ENCODE data around the gene GREB1L.
"Not testable (repeated sequence)": the region's sequence is repeated elsewhere in the genome, so short reads cannot be mapped to it uniquely, and the experiment has no call there.

The GREB1L gene

GRCh38 chr18:21369146-21369545 is 127.1 kb downstream of the GREB1L start:
- DNase-seq, result no peak
- in situ Hi-C loops (cut with HindIII; ENCODE audit: low pct_ligation_motif_present, low sequenced_read_pairs), result no loop called here
- Histone ChIP-seq H3K27me3 (replicated peaks) (no peaks in the 10 kb centered on the region), H3K4me3 (ENCODE audit: low read depth, low read length) (no peak overlapping the region), H3K36me3 (replicated peaks) (no peaks in the 10 kb centered on the region), H3K27ac (no peak overlapping the region)
- TF ChIP-seq, protein P1, sequence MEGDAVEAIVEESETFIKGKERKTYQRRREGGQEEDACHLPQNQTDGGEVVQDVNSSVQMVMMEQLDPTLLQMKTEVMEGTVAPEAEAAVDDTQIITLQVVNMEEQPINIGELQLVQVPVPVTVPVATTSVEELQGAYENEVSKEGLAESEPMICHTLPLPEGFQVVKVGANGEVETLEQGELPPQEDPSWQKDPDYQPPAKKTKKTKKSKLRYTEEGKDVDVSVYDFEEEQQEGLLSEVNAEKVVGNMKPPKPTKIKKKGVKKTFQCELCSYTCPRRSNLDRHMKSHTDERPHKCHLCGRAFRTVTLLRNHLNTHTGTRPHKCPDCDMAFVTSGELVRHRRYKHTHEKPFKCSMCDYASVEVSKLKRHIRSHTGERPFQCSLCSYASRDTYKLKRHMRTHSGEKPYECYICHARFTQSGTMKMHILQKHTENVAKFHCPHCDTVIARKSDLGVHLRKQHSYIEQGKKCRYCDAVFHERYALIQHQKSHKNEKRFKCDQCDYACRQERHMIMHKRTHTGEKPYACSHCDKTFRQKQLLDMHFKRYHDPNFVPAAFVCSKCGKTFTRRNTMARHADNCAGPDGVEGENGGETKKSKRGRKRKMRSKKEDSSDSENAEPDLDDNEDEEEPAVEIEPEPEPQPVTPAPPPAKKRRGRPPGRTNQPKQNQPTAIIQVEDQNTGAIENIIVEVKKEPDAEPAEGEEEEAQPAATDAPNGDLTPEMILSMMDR (IDR thresholded peaks at IDR 0.05; ENCODE audit: low read depth, low read length, missing control alignments), result no peak

GRCh38 chr18:21369597-21369996 is 127.6 kb downstream of the GREB1L start:
- DNase-seq; H3K36me3 ChIP-seq (replicated peaks); in situ Hi-C loops (cut with HindIII; ENCODE audit: low pct_ligation_motif_present, low sequenced_read_pairs); H3K4me3 ChIP-seq (ENCODE audit: low read depth, low read length); H3K27me3 ChIP-seq (replicated peaks); H3K27ac ChIP-seq: not testable (repeated sequence)

DNA sequence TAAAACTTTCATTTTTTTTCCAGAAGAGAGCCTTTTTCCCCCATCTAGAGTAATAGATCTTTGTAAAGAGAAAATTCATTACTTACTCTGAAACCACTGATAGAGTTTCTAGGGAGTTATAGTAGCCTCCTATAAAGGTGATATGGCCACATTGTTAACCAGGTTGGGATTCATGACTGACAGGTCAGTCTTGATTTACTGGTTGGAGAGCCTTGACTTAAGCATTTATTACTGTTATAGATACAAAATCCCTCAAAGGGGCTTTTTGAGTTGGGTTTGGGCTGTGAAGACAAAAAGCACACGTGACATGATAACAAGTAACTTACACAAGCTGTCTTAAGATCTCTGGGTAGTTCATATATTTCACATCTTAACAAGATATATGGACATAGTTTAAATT is 141.0 kb downstream of the GREB1L start:
- H3K27ac ChIP-seq, result no peak overlapping the region
- H3K4me3 ChIP-seq (ENCODE audit: low read depth, low read length), result no peak overlapping the region
- TF ChIP-seq, protein P1 (IDR thresholded peaks at IDR 0.05; ENCODE audit: low read depth, low read length, missing control alignments), result no peak
- H3K27me3 ChIP-seq (replicated peaks), result no peaks in the 10 kb centered on the region
- in situ Hi-C loops (cut with HindIII; ENCODE audit: low pct_ligation_motif_present, low sequenced_read_pairs), result no loop called here
- no peaks in the 10 kb centered on the region for H3K36me3 ChIP-seq (replicated peaks)
- no peak for DNase-seq

- Histone ChIP-seq H3K27ac (no peak overlapping the region), H3K27me3 (replicated peaks) (no peaks in the 10 kb centered on the region), H3K4me3 (ENCODE audit: low read depth, low read length) (no peak overlapping the region), H3K36me3 (replicated peaks) (no peaks in the 10 kb centered on the region)
- in situ Hi-C loops (cut with HindIII; ENCODE audit: low pct_ligation_motif_present, low sequenced_read_pairs), result no loop called here
- no peak for DNase-seq
- TF ChIP-seq, protein P1 (IDR thresholded peaks at IDR 0.05; ENCODE audit: low read depth, low read length, missing control alignments), result no peak
Observed at GRCh38 chr18:21386523-21387240, 144.7 kb downstream of the GREB1L start.

DNA sequence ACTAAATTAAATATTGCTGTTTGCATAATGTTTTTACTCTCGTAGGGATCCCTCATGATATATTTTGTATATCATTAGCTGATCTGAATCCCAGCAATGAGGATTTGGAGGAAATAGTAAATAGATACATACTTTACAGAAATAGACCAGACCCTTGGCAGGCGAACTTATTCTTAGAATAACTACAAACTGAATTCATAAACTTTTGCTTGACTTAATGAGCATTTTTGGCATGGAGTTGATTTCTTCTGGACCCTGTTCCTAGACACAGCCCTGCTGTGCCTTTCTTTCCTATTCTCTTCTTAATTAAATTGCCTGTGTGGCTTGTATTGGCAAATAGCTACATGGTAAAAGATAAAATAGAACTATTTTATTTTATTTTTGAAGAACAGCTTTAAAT is 145.9 kb downstream of the GREB1L start:
- H3K36me3 ChIP-seq (replicated peaks), result no peaks in the 10 kb centered on the region
- no peak for DNase-seq
- H3K27me3 ChIP-seq (replicated peaks), result no peaks in the 10 kb centered on the region
- no peak overlapping the region for H3K27ac ChIP-seq
- TF ChIP-seq, protein P1 (IDR thresholded peaks at IDR 0.05; ENCODE audit: low read depth, low read length, missing control alignments), result no peak
- in situ Hi-C loops (cut with HindIII; ENCODE audit: low pct_ligation_motif_present, low sequenced_read_pairs), result no loop called here
- H3K4me3 ChIP-seq (ENCODE audit: low read depth, low read length), result no peak overlapping the region

DNA sequence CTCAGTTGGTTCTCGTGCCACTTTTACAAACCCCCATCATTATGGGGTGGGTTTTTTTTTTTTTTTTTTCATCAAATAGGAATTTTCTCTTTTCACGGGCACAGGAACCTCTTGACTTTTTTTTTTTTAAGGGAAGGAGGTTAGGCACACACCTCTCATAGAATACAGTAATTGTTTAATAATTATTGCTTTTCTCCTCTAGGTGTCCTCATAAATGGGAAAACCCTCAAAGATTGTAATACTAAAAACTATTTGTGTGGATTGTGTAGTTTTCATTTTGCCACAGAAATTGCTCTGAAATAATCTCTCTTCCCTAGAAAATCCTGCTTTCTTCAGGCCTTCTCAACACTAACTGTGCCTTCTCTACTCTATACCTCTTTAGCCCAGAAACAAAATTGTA is 147.3 kb downstream of the GREB1L start:
- in situ Hi-C loops (cut with HindIII; ENCODE audit: low pct_ligation_motif_present, low sequenced_read_pairs), result no loop called here
- no peak overlapping the region for H3K27ac ChIP-seq
- H3K36me3 ChIP-seq (replicated peaks), result no peaks in the 10 kb centered on the region
- no peaks in the 10 kb centered on the region for H3K27me3 ChIP-seq (replicated peaks)
- H3K4me3 ChIP-seq (ENCODE audit: low read depth, low read length), result no peak overlapping the region
- TF ChIP-seq, protein P1 (IDR thresholded peaks at IDR 0.05; ENCODE audit: low read depth, low read length, missing control alignments), result no peak
- no peak for DNase-seq

Data from brain microvascular endothelial cell (primary cell).